WI38 (cell line): ENCODE data around the gene FAM180B.

Experiments used
- H3K4me3 ChIP-seq: 2 replicates; pipeline ENCODE4 v1.5.1; 2011; ENCODE audit warnings: low read depth, mild to moderate bottlenecking, control low read depth, low read length
- CTCF ChIP-seq: IDR thresholded peaks from 2 replicates; pipeline ENCODE4 v1.5.1; 2012; ENCODE audit warnings: low read depth, mild to moderate bottlenecking, control low read depth, low read length

The FAM180B gene

DNA sequence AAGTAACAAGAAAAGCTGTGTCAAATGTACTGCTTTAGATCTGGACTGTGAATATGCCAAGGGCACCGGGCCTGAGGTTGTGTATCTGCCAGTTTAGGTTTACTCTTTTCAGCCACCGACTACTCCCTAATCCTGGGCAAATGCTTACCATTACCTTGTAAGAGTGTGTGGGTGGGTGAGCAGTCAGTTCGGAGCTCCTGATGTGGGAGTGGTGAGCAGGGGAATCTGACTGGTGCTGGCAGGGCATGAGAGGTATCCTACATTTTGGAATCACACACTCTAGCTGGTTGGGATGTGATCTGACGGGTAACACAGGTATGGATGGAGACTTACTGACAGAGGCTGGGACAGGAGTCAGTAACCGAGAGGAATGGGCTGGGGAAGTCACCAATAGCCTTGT is 2.6 kb upstream of the FAM180B start:
- TF ChIP-seq CTCF: no peak
- no peak overlapping the region for H3K4me3 ChIP-seq

GRCh38 chr11:47587039-47587716 is 700 bp downstream of the FAM180B start:
- no peak for TF ChIP-seq CTCF
- no peak overlapping the region for H3K4me3 ChIP-seq

DNA sequence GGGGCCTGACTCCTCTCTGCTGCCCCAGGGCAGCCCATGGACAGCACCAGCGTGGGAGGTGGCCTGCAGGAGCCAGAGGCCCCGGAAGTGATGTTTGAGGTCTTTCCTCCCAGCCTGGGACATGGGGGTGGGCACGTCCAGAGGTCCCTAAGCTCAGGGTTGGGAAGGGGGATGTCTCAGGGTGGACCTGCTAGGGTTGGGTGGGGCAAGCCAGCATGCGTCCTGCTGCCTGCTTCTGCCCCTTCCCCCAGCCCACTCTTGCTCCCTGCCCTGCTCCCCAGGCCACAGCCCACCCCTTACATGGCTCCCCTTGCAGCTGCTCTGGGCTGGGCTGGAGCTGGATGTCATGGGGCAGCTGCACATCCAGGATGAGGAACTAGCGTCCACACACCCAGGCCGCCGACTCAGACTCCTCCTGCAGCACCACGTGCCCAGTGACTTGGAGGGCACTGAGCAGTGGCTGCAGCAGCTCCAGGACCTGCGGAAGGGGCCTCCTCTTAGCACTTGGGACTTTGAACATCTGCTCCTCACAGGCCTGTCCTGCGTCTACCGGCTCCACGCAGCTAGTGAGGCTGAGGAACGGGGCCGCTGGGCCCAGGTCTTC is 1.3 kb downstream of the FAM180B start:
- no peak overlapping the region for H3K4me3 ChIP-seq
- TF ChIP-seq CTCF: no peak

GRCh38 chr11:47589118-47589517 is 2.6 kb downstream of the FAM180B start:
- H3K4me3 ChIP-seq: no peak overlapping the region
- no peak for TF ChIP-seq CTCF

GRCh38 chr11:47589584-47589976 is 3.1 kb downstream of the FAM180B start:
- no peak overlapping the region for H3K4me3 ChIP-seq
- TF ChIP-seq CTCF: no peak

DNA sequence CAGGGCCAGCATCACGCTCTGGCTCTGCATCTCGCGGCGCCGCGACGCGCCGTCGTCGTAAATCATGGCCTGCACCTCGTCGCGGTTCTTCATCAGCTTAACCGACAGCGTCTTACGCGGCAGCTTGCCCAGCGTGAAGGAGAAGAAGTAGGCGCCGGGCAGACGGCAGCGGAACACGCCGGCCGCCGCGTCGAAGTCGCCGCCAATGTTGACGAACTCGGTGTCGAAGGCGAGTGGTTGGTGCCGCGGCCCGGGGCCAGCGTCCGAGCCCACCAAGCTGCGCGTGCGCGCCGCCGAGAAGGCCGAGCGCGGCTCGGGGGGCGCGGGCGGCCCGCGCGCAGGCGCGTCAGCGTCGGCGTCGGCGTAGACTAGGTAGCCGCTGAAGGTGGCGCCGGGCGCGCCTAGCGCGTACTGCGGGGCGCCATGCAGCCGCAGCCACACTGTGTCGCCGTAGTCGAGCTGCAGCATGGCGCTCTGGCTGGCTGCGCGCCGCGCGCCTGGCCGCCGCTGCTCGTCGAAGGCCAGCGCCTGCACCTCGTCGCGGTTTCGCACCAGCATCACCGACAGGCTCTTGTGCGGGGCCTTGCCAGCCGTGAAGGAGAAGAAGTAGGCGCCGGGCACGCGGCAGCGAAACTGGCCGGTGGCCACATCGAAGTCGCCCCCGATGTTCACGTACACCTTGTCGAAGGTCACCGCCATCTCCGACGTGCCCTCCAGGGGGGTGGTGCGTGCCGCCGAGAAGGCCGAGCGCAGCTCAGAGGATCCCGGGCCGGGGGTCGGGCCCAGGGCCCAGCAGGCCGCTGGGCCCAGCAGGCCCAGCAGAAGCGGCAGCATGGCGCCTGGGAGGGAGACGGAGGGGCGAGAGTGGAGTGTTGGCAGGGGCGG is 3.7 kb downstream of the FAM180B start:
- TF ChIP-seq CTCF: no peak
- H3K4me3 ChIP-seq: no peak overlapping the region

DNA sequence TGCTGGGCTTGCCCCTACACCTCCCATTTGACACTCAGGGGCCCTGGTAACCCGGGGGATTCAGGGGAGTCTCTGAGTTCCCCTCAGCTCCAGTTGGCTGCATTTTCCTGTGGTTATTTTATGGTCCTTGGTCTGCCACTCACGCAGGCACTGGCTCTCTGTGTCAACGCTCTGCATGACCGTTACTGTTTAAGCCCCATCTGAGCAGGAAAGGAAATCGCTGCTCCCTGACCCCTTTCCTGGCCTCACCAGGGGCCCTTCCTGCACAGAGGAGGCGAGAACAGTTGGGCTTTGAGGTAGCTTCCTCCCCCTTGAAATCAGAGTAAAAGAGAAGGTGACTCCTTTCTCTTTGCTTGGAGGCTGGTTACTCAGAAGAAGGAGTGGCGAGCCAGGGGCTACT is 5.3 kb downstream of the FAM180B start:
- no peak overlapping the region for H3K4me3 ChIP-seq
- TF ChIP-seq CTCF: no peak
